ENCODE data around the gene BUD23.
"Not testable (repeated sequence)": the region's sequence is repeated elsewhere in the genome, so short reads cannot be mapped to it uniquely, and the experiment has no call there.

Gene BUD23

DNA sequence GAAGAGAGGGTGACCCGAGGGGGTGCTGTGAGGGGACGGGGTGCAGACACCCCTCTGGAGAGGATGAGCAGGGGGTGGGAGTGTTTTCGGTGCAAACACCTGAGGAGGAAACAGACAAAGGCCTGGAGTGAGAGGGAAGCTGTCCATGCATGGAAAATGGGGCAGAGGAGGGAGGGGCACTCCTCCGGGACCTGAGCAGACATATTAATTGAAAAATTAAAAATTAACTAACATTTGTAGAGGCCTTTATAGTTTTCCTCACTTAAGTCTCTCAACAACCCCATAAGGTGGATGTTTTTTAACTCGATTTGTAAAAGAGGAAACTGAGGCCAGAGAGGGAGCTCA is 14.5 kb upstream of the BUD23 start:
- no peak for DNase-seq

GRCh38 chr7:73669288-73669701 is 14.1 kb upstream of the BUD23 start:
- no peak for DNase-seq

DNA sequence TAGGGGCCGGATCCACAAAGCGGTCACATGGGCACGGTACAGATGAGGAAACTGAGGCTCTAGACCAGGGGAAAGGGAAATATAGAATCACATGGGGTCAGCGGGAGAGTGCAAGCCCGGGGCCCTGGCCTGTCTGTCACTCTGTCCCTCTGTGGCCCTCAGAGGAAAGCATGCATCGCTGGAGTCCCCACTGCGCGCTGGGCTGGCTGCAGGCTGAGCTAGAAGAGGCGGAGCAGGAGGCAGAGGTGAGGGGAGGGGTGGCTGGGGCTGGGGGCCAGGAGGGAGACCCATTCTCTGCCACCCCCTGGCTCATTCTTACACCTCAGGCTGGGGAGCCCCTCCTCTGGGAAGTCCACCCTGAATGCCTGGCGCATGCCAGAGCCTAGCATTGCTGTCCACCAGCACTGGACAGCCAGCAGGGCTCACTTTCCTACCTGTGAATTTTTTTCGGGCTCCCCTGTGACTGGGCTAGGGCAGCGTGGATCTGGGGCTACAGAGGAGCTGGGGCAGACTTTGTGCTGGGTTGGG is 13.5 kb upstream of the BUD23 start:
- no peak for DNase-seq

DNA sequence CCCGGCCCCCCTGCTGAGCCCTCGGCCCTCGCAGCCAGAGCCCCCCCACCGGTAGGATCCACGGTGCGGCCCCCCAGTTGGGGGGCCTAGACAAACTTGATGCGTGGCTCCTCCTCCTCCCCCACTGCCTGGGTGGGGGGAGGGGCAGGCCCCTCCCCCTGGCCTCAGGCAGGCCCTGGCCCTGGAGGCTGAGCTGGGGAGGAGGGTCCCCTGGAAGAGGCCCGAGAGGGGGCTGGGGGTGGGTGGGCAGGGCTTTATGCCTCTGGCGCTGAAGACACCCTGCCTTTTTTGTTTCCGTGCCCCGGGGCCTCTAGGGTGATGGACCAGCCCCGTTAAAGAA is 12.1 kb upstream of the BUD23 start:
- no peak for DNase-seq

DNA sequence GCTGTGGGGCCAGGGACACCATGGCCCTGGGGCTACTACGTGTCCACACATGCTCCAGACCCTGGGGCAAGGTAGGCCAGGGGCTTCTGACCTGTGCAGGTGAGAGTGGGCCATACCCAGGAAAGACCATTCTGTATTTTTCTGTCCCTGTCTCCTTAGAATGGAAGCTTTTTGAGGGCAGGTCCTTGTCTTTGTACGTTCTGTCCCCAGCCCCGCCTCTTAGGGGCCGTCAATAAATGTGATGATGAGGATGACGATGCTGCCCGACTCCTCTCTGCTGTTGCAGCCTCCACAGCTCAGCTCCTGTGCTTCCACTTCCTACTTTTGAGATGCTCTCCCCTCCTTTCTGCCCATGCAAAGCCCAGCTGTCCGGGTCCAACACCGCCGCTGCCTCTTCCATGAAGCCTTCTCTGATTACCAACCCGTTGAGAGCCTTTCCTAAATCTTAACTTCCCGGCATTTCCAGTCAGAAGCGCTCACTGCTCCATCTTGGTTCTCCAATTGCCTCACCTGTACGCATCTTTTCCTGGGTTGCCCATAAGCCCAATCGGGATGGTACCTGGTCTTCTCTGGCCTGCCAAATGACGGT is 11.4 kb upstream of the BUD23 start:
- no peak for DNase-seq

- no peak for DNase-seq
Observed at GRCh38 chr7:73674468-73675124, 8.8 kb upstream of the BUD23 start.

GRCh38 chr7:73676062-73676461 is 7.3 kb upstream of the BUD23 start:
- DNase-seq = not testable (repeated sequence)

GRCh38 chr7:73678862-73679261 is 4.5 kb upstream of the BUD23 start:
- DNase-seq = no peak

GRCh38 chr7:73679709-73680108 is 3.7 kb upstream of the BUD23 start:
- DNase-seq = no peak

GRCh38 chr7:73680501-73680900 is 2.9 kb upstream of the BUD23 start:
- DNase-seq = no peak

DNA sequence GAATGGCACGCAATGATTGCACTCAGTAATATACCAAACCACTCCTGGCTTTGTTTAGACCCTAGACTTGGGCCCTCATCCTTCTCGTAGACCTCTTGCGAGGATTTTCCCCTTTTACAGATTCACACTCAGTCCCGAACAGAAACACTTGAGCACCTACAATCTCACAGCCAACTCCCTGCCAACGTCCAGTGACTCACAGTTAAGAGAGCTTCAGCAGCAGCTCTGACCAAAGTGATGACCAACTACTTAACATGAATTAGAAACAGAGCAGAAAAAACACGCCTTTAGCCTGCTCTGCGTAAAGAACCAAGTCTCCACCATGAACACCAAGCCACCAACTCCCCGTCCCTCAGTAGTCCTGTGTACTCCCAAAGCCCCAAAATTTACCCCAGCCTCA is 2.4 kb upstream of the BUD23 start:
- no peak for DNase-seq

GRCh38 chr7:73682745-73683055 is 697 bp upstream of the BUD23 start:
- DNase-seq = no peak

GRCh38 chr7:73683788-73684693 is 644 bp downstream of the BUD23 start:
- DNase-seq = no peak

DNA sequence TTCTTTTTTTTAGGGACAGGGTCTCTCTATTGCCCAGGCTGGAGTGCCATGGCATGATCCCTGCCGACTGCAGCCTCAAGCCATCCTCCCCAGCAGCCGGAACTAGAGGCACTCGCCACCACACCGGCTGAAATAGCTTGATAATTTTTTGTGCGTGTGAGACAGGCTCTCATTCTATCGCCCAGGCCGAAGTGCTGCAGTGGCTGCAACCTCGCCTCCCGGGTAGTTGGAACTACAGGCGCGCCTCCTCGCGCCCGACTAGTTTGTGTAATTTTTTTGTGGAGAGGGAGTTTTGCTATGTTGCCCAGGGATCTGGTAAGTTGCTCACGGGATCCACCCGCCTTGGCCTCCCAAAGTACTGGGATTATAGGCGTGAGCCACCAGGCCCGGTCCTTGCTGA is 1.9 kb downstream of the BUD23 start:
- DNase-seq = no peak

DNA sequence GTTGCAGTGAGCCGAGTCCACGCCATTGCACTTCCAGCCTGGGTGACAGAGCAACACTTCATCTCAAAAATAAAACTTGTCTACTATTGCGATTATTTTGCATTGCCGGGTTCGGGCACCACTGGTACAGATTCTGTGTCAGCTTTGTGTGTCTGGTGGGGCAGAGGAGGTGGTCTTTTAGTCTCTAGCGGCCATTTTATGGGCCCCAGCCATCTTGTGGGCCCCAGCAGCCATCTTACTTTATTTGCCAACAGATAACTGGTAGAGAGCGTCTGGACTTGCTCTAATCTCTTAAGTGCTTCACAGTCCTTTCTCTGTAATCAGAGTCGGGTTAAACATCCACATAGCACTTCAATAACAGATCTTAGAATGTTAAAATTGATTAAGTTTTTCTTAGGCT is 4.9 kb downstream of the BUD23 start:
- no peak for DNase-seq

DNA sequence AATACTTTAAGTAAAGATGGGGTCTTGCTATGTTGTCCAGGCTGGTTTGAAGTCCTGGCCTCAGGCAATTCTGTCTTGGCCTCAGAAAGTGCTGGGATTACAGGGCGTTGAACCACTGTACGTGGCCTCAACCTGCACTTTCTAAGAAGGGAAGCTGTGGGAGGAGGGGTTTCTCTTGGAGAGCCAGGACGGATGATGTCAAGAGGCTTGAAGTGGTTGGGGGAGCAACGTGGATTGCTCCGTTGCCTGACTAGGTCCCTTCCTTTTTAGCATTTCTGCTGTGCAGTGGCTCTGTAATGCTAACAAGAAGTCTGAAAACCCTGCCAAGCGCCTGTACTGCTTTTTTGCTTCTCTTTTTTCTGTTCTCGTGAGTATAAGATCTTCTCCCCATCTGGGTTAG is 7.2 kb downstream of the BUD23 start:
- no peak for DNase-seq

- DNase-seq = no peak
Observed at GRCh38 chr7:73696372-73696771, 13.0 kb downstream of the BUD23 start.

GRCh38 chr7:73698410-73698809 is 15.0 kb downstream of the BUD23 start:
- no peak for DNase-seq

- no peak for DNase-seq
Observed at GRCh38 chr7:73699370-73700068, 16.1 kb downstream of the BUD23 start.

GRCh38 chr7:73700069-73700423 is 16.6 kb downstream of the BUD23 start:
- no peak for DNase-seq

GRCh38 chr7:73700581-73701134 is 17.3 kb downstream of the BUD23 start:
- no peak for DNase-seq

DNA sequence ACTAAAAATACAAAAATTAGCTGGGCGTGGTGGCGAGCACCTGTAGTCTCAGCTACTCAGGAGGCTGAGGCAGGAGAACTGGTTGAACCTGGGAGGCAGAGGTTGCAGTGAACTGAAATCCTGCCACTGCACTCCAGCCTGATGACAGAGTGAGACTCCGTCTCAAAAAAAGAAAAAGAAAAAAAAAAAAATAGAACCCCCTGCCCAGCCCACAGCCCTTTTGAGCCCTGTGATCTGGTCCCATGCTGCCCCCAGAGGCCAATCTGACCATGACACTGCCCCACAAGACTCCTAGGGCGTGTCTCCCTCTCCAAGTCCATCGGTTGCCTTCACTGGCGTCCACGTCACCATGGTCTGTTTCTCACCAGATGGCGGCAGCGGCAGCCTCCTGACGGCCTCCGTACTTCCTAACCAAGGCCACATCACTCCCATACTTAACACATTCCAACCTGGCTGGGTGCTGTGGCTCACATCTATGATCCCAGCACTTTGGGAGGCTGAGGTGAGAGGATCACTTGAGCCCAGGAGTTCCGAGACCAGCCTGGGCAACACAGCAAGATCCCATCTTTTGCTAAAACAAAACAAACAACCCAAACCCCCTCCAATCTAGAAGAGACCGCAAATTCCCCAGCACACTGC is 18.1 kb downstream of the BUD23 start:
- no peak for DNase-seq

- DNase-seq = no peak
Observed at GRCh38 chr7:73702226-73702625, 18.8 kb downstream of the BUD23 start.

Data from NCI-H774 (cell line).